Measurements from ENCODE around the gene IGSF9. TPM values are rescaled to one million over a fixed set of nuclear protein-coding genes. Genes with fewer than 3 reads are reported as not detected.

Gene IGSF9
- polyA plus RNA-seq, 5 donors: 10.2 to 17.7 (median 15.7) TPM

DNA sequence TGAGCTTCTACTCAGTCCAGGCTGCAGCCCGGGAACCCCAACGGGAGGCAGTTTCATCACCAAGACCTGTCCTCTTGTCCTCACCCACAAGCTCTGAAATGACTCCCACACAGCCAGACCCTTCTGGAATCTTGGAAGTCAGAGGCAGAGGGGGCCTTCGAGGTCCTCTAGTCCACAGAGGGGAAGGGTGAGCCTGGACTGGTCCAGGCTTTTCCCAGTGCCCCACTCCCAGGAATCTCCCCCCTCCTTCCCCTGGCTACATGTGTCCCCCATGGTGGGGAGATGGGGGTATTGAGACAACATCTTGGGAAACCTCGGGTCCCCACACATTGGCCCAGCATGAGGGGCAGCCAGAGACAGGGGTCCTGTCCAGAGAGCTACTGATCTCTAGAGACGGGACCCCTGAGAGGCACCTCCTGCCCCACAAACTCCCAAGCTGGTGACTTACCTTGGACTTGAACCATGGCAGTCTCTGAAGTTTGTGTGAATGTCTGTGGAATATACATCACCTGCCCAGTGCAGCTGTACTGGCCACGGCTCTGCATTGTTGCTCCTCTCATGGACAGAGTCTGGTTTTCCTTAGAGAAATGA lies 28.0 kb upstream of the IGSF9 start:
- DNase-seq: no peak

- DNase-seq: no peak
Measured at GRCh38 chr1:159972443-159973205, 27.2 kb upstream of the IGSF9 start.

- DNase-seq: no peak
Measured at GRCh38 chr1:159970932-159971342, 25.5 kb upstream of the IGSF9 start.

- DNase-seq: no peak
Measured at GRCh38 chr1:159968901-159969300, 23.5 kb upstream of the IGSF9 start.

GRCh38 chr1:159965263-159965662 lies 19.9 kb upstream of the IGSF9 start:
- DNase-seq: no peak

- no peak for DNase-seq
Measured at GRCh38 chr1:159964144-159964543, 18.7 kb upstream of the IGSF9 start.

- DNase-seq: no peak
Measured at GRCh38 chr1:159962176-159962575, 16.8 kb upstream of the IGSF9 start.

DNA sequence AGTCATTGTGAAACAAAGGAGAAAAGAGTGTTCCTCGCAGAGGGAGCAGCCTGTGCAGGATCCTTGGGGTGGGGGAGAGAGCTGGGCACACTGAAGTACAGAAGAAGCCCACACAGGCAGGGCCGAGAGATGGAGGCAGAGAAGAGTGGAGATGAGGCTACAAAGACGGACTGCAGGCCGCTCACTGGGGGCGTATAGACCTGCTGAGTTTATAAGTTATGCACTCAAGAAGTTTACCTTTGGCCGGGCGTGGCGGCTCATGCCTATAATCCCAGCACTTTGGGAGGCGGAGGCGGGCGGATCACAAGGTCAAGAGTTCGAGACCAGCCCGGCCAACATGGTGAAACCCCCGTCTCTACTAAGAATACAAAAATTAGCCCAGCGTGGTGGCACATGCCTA lies 16.2 kb upstream of the IGSF9 start:
- no peak for DNase-seq

DNA sequence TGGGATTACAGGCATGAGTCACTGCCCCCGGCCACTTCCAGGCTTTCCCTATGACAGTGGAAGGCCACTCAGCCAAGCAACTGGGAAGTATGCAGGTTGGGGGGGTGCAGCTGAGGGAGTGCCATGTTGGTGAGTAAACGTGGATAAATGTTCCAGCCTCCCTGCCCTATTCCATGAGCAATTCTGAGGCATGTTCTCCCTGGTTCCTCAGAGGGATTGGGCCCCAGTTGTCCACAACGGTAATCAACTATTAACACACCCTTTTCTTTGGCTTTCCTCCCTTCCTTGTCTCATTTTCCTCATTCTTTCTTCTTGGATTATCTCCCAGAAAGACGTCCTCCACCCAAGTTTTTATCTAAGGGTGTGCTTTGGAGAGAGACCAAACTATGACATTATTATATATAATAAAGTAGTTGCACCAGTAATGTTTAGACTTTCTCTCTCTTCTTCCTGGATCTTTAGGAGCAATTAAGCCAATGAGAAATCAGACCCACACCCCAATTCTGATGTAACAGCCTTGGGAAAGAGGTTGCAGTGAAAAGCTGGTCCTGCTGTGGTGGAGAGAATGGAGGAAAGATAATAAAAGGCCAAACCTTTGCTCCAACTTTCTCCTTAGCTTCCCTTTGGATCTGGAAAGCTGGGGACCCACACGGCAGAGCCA lies 15.4 kb upstream of the IGSF9 start:
- no peak for DNase-seq

DNA sequence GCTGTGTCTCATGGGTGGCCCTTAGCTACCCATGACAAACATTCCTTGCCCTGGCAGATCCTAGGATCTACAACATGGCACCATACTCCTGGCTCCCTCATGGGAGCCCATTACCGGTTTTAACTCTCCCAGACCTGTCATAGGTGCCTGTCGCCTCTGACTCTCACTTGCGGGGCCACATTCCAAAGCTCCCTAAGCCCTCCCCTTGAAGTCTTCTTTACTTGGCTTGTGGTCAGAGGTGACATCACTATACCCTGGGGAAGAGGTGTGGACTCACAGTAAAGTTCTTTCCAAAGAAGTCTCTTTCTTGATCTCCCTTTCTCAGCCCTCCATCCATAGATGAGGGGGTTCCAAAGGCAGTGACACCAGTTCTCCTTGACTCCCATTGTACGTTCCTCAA lies 14.0 kb upstream of the IGSF9 start:
- no peak for DNase-seq

DNA sequence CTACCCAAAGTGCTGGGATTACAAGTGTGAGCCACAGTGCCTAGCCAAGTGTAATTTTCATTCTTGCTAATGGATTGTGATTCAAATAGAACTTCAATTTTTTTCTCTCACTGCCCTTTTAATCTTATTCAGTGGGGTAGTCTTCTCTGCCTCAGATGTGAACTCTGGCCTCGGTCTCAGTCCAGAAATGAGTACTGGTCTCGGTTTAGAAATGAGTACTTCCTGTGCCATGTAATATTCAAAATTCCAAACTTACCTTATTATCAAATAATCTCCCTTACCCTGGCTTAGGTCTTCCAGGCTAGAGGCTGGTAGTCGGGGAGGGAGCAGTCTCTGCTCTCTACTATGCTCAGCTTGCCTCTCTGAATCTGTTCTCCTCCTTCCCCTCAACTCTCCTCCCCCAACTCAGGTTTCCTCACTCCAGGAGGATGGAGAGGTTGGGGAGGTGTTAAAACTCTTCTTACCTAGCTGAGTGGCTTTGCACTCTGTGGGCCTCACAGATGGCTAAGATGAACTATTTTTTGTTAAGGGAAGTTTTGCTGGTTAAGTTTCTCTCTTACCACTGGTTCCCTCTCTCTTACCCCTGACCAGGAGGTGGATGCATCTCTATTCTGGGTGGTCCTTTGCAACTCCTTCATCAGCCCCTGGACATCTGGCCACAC lies 13.4 kb upstream of the IGSF9 start:
- no peak for DNase-seq

DNA sequence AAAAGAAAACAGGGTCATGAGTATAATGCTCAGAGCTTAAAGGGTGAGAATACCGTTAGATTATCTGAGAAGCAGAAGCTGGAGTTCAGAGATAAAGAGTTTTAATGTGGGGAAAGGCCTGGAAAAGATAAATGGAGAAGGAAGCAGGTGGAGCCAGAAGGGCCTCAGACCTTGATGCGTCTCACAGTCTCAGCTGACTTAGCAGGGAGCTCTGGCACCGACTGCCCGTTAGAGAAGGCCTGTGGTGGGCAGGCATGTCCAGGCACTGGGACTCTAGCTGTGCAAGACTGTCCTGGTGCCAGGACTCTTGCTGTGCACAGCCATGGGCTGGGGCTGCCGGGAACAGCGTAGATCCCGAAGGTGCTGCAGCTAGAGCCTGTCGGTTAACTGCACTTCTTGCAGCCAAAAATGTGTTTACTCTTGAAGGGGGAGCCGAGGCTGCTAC lies 12.4 kb upstream of the IGSF9 start:
- no peak for DNase-seq

DNA sequence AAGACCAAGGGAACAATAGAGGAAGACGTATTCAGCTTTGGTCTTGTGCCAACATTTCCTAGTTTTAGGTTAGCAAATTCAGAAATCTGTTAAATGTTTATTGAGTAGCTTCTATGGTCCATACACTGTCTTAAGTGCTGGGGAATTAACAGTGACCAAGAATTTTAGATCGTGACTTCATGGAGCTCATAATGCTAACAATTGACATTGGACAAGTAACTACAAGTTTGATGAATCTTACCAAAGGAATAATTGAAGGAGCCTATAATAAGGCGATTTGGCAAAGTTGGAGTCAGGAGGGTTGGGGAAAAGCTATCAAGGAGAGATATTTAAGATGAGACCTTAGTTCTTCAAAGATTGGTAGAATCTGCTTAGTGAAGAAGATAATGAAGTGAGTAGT lies 10.0 kb upstream of the IGSF9 start:
- no peak for DNase-seq

DNA sequence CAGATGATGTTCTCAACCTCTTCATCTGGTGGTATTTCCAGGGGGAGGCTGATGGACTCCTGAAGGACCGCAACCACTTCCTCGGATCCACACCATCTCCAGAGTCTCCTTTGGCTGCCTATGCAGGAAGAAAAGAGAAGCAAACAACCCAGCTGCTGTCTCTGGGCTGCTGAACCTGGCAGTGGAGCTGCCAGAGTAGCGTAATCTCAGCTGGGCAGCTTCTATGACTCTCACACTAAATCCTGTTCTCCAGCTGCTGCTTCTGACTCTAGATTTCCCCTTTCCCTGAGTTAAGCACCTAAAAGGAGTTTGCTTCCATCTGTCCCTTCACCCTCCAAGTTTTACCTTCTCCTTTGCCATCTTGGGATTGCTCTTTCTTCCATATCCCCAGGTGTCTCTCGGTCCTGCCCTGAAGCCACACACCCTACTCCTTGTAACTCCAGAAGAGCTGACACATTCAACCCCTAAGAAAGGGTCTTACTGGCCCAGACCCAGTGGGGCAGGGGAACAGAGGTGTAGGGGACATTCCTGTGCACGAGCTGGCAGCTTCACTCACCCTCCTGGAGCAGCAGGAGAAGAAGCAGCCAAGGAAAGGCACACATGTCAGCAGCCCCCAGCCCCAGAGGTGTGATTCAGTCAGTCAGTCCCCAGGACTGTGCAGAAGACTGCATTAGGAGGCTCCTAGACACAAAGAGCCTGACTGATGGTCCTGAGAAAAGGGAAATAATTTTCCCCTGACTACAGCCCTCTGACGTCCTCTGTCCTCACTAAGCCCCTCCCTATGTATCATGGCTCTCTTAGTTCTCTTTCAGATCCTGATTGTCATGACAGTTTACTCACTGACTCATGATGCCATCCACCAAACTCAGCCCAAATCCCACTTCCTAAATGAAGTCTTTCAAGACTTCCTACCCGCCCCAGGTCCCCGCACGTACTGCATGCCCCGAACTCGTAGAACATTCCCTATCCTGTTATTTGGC lies 8.4 kb upstream of the IGSF9 start, which contains the start of gene SLAMF9:
Gene SLAMF9 (minus strand): TSS at position 702 of the 980 bp plus-strand sequence. CDS start 100 bp downstream, at position 602.
- no peak for DNase-seq

- DNase-seq: no peak
Measured at GRCh38 chr1:159952932-159953331, 7.5 kb upstream of the IGSF9 start.

GRCh38 chr1:159951551-159951950 lies 6.1 kb upstream of the IGSF9 start:
- no peak for DNase-seq

DNA sequence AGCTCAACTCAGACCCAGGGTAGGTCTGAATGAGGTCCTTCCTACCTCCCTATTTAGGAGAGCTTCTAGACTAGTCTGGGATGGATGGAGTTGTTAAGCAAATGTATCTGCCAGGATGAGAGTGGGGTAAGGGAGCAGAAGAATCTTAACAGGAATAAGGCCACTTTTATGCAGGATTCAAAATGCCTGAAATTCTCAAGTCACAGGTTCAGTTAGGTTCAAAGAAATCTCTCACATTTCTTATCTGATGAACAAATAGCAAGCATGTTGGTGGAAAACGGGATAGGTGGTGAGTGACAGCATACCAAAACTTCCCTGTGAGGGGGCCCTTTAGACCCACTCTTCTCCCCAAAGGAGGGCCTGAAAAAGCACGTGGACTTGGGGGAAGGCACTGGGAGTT lies 5.6 kb upstream of the IGSF9 start:
- DNase-seq: no peak

GRCh38 chr1:159949981-159950381 lies 4.6 kb upstream of the IGSF9 start:
- no peak for DNase-seq

DNA sequence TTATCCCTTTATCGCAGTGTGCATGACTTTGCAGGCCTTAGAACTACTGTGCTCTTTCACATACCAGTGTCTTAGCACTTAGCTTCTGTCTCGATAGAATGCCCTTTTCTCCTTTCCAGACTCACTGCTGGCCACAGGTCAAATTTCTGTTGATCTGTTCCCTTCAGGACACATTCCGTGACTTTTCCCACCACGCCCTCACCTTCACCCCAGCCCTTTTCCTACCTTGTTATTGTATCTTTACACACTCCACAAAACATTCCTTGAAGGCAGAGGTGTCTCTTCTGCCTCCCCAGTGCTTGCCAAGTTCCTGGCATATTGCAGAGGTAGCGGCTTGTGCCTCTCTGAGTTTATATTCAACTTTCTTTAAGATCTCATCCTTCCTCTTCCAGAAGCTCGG lies 3.7 kb upstream of the IGSF9 start:
- DNase-seq: no peak

GRCh38 chr1:159947942-159948341 lies 2.5 kb upstream of the IGSF9 start:
- no peak for DNase-seq
